CD4-positive, alpha-beta T cell treated with Interleukin-4 for 4 hours (primary cell): ENCODE measurements around the gene RSPH1.

Experiments
- DNase-seq: peaks from one replicate; pipeline ENCODE4 v3.0.0-alpha.2; 2020

RSPH1 gene

DNA sequence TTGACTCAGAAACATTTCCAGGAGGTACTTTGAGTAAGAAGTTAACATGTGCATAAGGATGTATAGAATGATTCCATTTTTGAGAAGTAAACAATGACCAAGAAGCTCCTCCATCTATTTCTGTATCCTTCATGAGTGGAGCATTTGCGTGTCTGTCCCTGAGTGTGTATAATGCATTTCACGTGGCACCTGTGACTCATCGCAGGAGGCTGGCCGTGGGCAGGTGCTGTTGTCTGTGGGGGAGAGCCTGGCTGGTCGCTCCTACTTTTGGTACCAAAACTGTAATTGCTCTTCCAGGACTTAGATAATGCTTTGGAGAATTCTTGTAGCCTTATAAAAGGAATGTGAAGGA is 34.1 kb upstream of the RSPH1 start:
- DNase-seq = no peak

DNA sequence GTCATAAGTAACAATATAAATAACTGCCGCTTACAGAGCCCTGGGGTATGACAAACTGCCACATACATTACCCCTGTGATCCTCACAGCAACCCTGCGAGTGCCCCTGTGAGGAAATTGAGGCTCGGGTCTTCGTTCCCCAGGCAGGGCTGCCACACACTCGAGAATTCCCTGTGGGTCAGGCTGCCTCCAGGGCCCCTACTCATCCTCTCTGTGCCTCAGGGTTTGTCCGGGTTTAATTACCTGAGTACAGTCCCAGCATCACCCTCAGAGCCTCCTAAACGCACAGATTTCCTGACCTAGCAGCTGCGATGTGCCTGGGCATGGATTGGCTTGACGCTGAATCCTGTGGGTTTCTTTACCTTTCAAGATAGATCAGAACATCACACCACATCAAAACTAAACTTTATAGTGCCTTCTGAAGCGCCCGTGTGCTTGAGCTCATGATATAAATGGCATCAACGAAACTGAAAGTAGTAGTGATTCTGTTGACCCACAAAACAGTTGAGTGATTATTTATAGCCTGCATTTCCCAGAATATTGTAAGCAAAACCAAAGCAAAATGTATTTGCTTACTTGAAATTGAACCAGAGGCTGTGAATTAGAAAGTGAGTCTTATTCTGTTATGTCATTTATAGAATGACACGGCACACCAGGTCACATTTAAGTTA is 31.6 kb upstream of the RSPH1 start:
- DNase-seq = peak; percentile 70

- no peak for DNase-seq
Observed at GRCh38 chr21:42527127-42527488, 31.1 kb upstream of the RSPH1 start.

GRCh38 chr21:42526379-42526727 is 30.3 kb upstream of the RSPH1 start:
- no peak for DNase-seq

GRCh38 chr21:42525676-42526378 is 29.8 kb upstream of the RSPH1 start:
- no peak for DNase-seq

DNA sequence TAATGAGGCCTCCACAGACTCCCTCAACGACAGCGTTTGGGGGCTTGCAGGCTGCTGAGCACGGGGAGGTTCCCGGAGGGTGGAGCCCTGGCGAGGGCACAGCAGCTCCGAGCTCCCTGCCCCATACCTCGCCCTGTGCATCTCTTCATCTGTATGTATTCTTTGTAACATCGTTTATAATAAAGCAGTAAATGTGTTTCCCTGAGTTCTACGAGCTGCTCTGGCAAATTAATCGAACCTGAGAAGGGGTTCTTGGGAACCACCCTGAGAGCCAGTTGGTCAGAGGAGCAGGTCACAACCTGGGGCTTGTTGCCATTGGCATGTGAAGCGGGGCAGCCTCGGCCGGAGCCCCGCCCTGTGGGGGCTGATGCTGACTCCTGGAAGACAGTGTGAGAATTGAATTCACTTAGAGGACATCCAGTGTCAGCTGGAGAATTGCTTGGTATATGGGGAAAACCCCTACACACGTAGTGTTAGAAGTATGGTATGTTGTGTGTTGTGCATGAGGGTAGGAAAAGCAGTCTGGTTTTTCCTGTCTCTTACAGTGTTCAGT is 29.1 kb upstream of the RSPH1 start:
- no peak for DNase-seq

- peak; percentile 62 for DNase-seq
Observed at GRCh38 chr21:42524341-42525028, 28.5 kb upstream of the RSPH1 start.

GRCh38 chr21:42523941-42524340 is 27.9 kb upstream of the RSPH1 start:
- DNase-seq = no peak

DNA sequence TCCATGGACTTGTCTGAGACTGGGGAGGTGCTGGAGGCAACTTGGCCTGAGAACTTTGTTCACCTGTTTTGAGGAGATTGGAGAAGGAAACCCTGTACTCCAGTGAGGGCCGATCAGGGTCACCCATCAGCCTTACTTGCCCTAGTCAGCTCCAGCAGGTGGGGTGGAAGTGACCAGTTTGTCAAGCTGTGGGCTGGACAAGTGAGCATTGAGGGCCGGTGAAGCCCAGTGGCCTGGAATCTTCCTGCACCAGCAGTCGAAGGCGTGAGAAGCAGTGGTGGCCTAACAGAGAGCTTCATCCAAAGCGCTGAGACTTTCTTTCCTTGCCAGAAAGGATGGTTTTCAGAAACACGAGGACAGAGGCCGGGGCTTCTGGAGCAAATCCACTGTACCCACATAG is 27.2 kb upstream of the RSPH1 start:
- no peak for DNase-seq

DNA sequence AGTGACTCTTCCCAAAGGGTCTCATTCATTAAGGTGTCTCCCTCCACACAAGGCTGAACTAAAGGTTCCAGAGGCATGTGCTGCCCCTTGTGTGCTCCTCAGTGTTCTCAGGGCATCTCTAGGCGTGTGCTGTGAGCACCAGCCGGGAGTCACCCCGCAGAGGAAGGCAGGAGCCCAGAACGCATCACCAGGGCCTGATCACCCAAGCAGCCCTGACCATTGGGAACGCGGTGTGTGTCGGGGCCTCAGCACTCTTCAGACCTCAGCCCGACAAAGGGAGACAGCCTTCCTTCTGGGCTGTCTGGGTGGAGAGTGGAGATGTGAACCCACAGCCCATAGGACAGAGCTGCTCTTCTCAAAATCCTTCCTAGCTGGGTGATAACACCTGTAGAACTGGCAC is 26.7 kb upstream of the RSPH1 start:
- DNase-seq = no peak

GRCh38 chr21:42522271-42522670 is 26.2 kb upstream of the RSPH1 start:
- DNase-seq = no peak

- no peak for DNase-seq
Observed at GRCh38 chr21:42521805-42522204, 25.8 kb upstream of the RSPH1 start.

DNA sequence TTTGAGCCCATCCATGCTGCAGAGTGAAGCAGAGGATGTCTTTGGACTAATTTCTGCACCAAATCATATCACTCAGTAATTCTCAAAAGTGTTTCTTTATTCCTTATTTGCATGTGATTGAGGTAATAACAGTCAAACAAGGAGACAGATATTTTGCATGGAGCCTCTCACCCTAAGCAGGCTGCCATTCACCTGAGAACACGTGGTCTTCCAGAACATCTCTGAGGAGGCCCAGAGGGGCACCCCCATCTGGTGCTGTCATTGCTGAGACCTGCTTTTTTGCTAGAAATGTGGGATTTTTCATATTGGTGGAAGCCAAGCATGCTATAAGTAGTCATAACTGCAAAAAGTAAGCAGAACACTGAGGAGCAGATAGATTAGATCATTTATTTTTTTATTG is 25.4 kb upstream of the RSPH1 start:
- no peak for DNase-seq

GRCh38 chr21:42520628-42521253 is 24.7 kb upstream of the RSPH1 start:
- DNase-seq = no peak

GRCh38 chr21:42518626-42519025 is 22.6 kb upstream of the RSPH1 start:
- DNase-seq = no peak

- no peak for DNase-seq
Observed at GRCh38 chr21:42518215-42518614, 22.2 kb upstream of the RSPH1 start.

- no peak for DNase-seq
Observed at GRCh38 chr21:42515708-42516502, 19.9 kb upstream of the RSPH1 start.

DNA sequence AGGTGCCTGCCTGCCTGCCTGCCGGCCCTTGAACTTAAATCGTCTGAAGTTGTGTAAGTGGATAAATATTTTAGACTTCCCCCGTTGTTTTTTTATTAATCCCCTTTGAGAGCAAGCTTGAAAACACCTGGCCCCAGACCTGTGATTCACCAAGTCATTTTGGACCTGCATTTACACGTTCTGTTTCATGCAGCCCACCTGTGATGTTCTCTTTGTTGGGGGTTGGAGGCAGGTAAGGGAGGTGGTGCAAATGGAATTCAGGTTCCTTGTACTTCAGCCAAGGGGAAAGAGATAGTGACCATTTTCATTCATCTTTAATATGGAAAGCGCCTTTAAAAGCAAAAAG is 18.8 kb upstream of the RSPH1 start:
- no peak for DNase-seq

GRCh38 chr21:42513985-42514882 is 18.2 kb upstream of the RSPH1 start:
- peak; percentile 51 for DNase-seq

GRCh38 chr21:42513151-42513984 is 17.3 kb upstream of the RSPH1 start, which contains the start of gene SLC37A1:
Gene SLC37A1, plus strand, starts transcription at chr21:42513852. Its CDS starts 4,603 bp downstream, at chr21:42518455.
- DNase-seq = no peak
